ENCODE data around the gene FARP1. TPM values are rescaled to one million over a fixed set of nuclear protein-coding genes. Genes with fewer than 3 reads are reported as not detected.

The FARP1 gene
- total and polyA plus RNA-seq, 2 experiments from 2014 or later: 43.2 to 44.2 TPM

GRCh38 chr13:98442391-98443230, 299.7 kb downstream of the FARP1 start:
- no peak overlapping the region for H3K4me3 ChIP-seq
- no peak overlapping the region for H3K27ac ChIP-seq
- no peaks in the 10 kb centered on the region for H3K9me3 ChIP-seq (ENCODE audit: low read depth)
- H3K27me3 ChIP-seq: no peaks in the 10 kb centered on the region
- H3K4me1 ChIP-seq (ENCODE audit: low read depth): no peaks in the 10 kb centered on the region
- H3K36me3 ChIP-seq: no peaks in the 10 kb centered on the region
- no peak for TF ChIP-seq CTCF (IDR thresholded peaks at IDR 0.05; ENCODE audit: low read depth, low read length)
- no peak for DNase-seq (ENCODE audit: low read depth in 1 of 2, low spot score in 1 of 2)

DNA sequence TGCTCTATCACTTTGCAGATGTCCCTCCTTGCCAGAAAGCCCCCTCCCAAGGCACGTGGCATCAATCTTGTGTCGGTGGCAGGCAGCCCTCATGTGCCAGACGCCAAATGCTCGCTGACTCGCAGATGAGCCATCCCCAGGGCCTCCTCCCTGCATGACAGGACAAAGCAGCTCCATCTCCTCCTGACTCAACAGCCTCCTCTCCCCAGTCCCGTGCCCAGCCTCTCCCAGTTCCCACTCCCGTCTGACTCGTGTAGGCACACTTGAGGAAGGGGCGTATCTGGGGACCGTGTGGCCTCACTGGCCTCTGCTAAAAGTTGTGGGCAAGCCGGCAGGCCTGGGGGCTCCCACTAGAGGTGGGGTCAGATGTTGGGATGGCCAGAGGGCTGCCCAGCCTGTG, 300.4 kb downstream of the FARP1 start:
- no peak overlapping the region for H3K27ac ChIP-seq
- no peak overlapping the region for H3K4me3 ChIP-seq
- H3K4me1 ChIP-seq (ENCODE audit: low read depth): no peaks in the 10 kb centered on the region
- no peaks in the 10 kb centered on the region for H3K9me3 ChIP-seq (ENCODE audit: low read depth)
- no peak for TF ChIP-seq CTCF (IDR thresholded peaks at IDR 0.05; ENCODE audit: low read depth, low read length)
- no peaks in the 10 kb centered on the region for H3K27me3 ChIP-seq
- DNase-seq (ENCODE audit: low read depth in 1 of 2, low spot score in 1 of 2): peak in 1 of 2 donors; percentile 19
- H3K36me3 ChIP-seq: peaks cover 3% of the 10 kb centered on the region

DNA sequence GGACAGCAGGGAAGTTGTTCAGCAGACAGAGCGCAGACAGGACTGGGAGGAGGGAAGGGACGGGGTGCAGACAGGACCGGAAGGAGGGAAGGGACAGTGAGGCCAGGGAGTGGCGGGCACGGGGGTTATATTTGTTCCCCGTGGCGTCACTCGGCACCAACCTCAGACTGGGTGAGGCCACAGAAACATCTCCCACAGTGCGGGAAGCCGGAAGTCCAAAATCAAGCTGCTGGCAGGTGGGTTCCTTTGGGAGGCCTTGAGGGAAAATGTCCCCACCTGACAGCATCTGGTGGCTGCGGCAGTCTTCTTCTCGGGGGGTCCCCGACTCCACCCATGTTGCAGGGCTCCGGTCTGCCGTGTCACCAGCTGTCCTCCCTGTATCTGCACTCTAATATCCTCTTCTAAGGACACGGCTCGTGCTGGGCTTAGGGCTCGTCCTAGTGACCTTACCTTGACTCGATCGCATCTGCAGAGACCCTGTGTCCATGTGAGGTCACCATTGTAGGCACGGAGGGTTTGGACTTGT, 301.0 kb downstream of the FARP1 start:
- TF ChIP-seq CTCF (IDR thresholded peaks at IDR 0.05; ENCODE audit: low read depth, low read length): no peak
- Histone ChIP-seq H3K36me3 (peaks cover 3% of the 10 kb centered on the region), H3K9me3 (ENCODE audit: low read depth) (no peaks in the 10 kb centered on the region), H3K27ac (no peak overlapping the region), H3K4me1 (ENCODE audit: low read depth) (no peaks in the 10 kb centered on the region), H3K27me3 (no peaks in the 10 kb centered on the region), H3K4me3 (no peak overlapping the region)
- no peak for DNase-seq (ENCODE audit: low read depth in 1 of 2, low spot score in 1 of 2)

DNA sequence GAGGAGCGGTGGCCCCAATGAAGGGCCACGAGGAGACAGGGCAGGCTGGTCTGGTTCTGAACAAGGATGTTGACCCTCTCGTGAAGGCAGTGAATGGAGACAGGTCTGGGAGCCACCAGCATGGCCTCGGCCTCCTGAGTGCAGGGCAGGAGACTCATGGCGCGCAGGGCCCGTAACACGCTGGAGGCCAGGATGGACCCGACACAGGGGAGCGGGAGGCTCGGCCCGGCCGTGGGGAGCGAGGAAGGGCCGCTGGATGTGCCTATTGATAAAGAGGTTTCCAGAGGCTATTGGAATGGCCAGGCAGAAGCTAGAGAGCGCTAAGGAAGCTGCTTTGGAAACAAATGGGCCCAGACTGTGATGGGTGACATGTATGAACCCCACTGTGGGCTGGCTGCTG, 301.5 kb downstream of the FARP1 start:
- Histone ChIP-seq H3K27me3 (no peaks in the 10 kb centered on the region), H3K4me1 (ENCODE audit: low read depth) (no peaks in the 10 kb centered on the region), H3K36me3 (peaks cover 3% of the 10 kb centered on the region), H3K27ac (no peak overlapping the region), H3K9me3 (ENCODE audit: low read depth) (no peaks in the 10 kb centered on the region), H3K4me3 (no peak overlapping the region)
- no peak for TF ChIP-seq CTCF (IDR thresholded peaks at IDR 0.05; ENCODE audit: low read depth, low read length)
- DNase-seq (ENCODE audit: low read depth in 1 of 2, low spot score in 1 of 2): no peak

- Histone ChIP-seq H3K36me3 (peaks cover 3% of the 10 kb centered on the region), H3K27ac (no peak overlapping the region), H3K4me1 (ENCODE audit: low read depth) (peaks cover 3% of the 10 kb centered on the region), H3K27me3 (no peaks in the 10 kb centered on the region), H3K4me3 (no peak overlapping the region), H3K9me3 (ENCODE audit: low read depth) (no peaks in the 10 kb centered on the region)
- DNase-seq (ENCODE audit: low read depth in 1 of 2, low spot score in 1 of 2): peak; percentile 64 to 68
- TF ChIP-seq CTCF (IDR thresholded peaks at IDR 0.05; ENCODE audit: low read depth, low read length): peak; percentile 96
These were observed 302.7 kb downstream of the FARP1 start for GRCh38 chr13:98445340-98446233.
